SK-N-SH (cell line): ENCODE data around the gene RNASE9.
"Not testable (repeated sequence)": the region's sequence is repeated elsewhere in the genome, so short reads cannot be mapped to it uniquely, and the experiment has no call there.

Experiments
- CTCF ChIP-seq: fragments of 200-600 bp; sonication (generic); IDR thresholded peaks from 2 replicates; pipeline ENCODE4 v1.6.1; 2017; ENCODE audit warnings: antibody characterized with exemption, mild to moderate bottlenecking, moderate library complexity
- EP300 ChIP-seq, 2 experiments: IDR thresholded peaks; 2 replicates each; pipeline versions ENCODE4 v1.4.0 to v1.6.1; 2012; ENCODE audit warnings: borderline replicate concordance in 1 of 2, low read depth in 1 of 2, low read length in 1 of 2
- GATA2 ChIP-seq: sonication (generic); formaldehyde crosslinking; IDR thresholded peaks from 2 replicates; pipeline ENCODE4 v1.5.0; 2020; ENCODE audit warnings: mild to moderate bottlenecking, missing genetic modification reagents
- JUND ChIP-seq: IDR thresholded peaks from 2 replicates; pipeline ENCODE4 v1.4.0; 2012
- MAX ChIP-seq: IDR thresholded peaks from 2 replicates; pipeline ENCODE4 v1.4.0; 2012; ENCODE audit warnings: low read depth
- NFIC ChIP-seq: IDR thresholded peaks from 2 replicates; pipeline ENCODE4 v1.4.0; 2012; ENCODE audit warnings: borderline replicate concordance
- REST ChIP-seq: IDR thresholded peaks from 2 replicates; pipeline ENCODE4 v1.6.1; 2012; ENCODE audit warnings: mild to moderate bottlenecking, low read depth, low read length, moderate library complexity
- RFX5 ChIP-seq: IDR thresholded peaks from 2 replicates; pipeline ENCODE4 v1.6.1; 2012; ENCODE audit warnings: mild to moderate bottlenecking, improper control_type of control experiment, low read length
- SMC3 ChIP-seq: IDR thresholded peaks from 2 replicates; pipeline ENCODE4 v1.6.1; 2012; ENCODE audit warnings: low read depth, low read length, improper control_type of control experiment
- USF2 ChIP-seq: fragments of 150-350 bp; IDR thresholded peaks from 2 replicates; pipeline ENCODE4 v1.6.1; 2017; ENCODE audit warnings: antibody characterized with exemption, low read length, low read depth, borderline replicate concordance

GRCh38 chr14:20595726-20596125, 34.9 kb upstream of the RNASE9 start:
- not testable (repeated sequence) for TF ChIP-seq CTCF; RFX5; REST; USF2; EP300 (IDR thresholded peaks at IDR 0.05; ENCODE audit: borderline replicate concordance in 1 of 2, low read depth in 1 of 2, low read length in 1 of 2); GATA2; MAX; SMC3; NFIC; JUND
